H1 (cell line): ENCODE results near the gene MEF2B. TPM values are rescaled to one million over a fixed set of nuclear protein-coding genes. Genes with fewer than 3 reads are reported as not detected.

Experiments used
- MAFK ChIP-seq: IDR thresholded peaks from 2 replicates; pipeline ENCODE4 v1.6.1; 2012; ENCODE audit warnings: low read depth, mild to moderate bottlenecking, improper control_type of control experiment, low read length
- RAD21 ChIP-seq, 2 experiments: IDR thresholded peaks in 1 of 2; conservative IDR thresholded peaks in 1 of 2; 2 replicates each; pipeline ENCODE4 v1.6.1; 2011; ENCODE audit warnings: low read depth in 2 of 2, low read length in 2 of 2, improper control_type of control experiment in 1 of 2, inconsistent platforms in 1 of 2, mild to moderate bottlenecking in 1 of 2, moderate library complexity in 1 of 2
- polyA plus RNA-seq, 7 experiments: library from polyadenylated mRNA; depleted of rRNA in 3 of 7; stranded (reverse) in 5 of 7; unstranded in 2 of 7; fragments of >200 nt in 5 of 7; fragments of 200-250 nt in 2 of 7; gene quantifications; 1 replicate in 5 of 7; 2 replicates in 1 of 7; 4 replicates in 1 of 7; pipeline versions ENCODE4 v1.2.1 to v1.2.3, GENCODE V29; 2011 to 2013; ENCODE audit warnings: missing spikeins in 2 of 7, mixed read lengths in 2 of 7
- total RNA-seq: library from RNA; stranded (reverse); fragmentation: NEBNext Ultra II Directional; extraction: Animal tissue kit (Norgen Biotek cat#: 25700); gene quantifications from 2 replicates; pipeline ENCODE4 v1.2.1, GENCODE V29; 2021

The MEF2B gene
- total and polyA plus RNA-seq, 2 of the 8 experiments (the other 6 are each of a cell fraction or from before 2014, with no cell fraction given), result 2.8 to 3.7 TPM

- TF ChIP-seq RAD21 (IDR thresholded peaks at IDR 0.05 in 1 of 2, conservative IDR thresholded peaks at IDR 0.05 in 1 of 2; ENCODE audit: low read depth in 2 of 2, low read length in 2 of 2) (no peak), MAFK (no peak)
- TF ChIP-seq, all 59 proteins: peak for 0
Observed at GRCh38 chr19:19157808-19158207, 12.3 kb downstream of the MEF2B start (continued).
